Astrocyte (in vitro differentiated cells and primary cell): ENCODE measurements around the gene ENAM.

ENCODE experiments used
- EZH2 ChIP-seq: IDR thresholded peaks from 2 replicates; pipeline ENCODE4 v1.6.1; 2012; ENCODE audit warnings: mild to moderate bottlenecking, low read length, inconsistent platforms; ENCODE audit not compliant: insufficient read depth
- TF ChIP-seq, protein P1 (sequence below): IDR thresholded peaks from 2 replicates; pipeline ENCODE4 v1.5.1; 2011; ENCODE audit warnings: low read depth, mild to moderate bottlenecking, inconsistent platforms, low read length, moderate library complexity; ENCODE audit not compliant: insufficient read depth

DNA sequence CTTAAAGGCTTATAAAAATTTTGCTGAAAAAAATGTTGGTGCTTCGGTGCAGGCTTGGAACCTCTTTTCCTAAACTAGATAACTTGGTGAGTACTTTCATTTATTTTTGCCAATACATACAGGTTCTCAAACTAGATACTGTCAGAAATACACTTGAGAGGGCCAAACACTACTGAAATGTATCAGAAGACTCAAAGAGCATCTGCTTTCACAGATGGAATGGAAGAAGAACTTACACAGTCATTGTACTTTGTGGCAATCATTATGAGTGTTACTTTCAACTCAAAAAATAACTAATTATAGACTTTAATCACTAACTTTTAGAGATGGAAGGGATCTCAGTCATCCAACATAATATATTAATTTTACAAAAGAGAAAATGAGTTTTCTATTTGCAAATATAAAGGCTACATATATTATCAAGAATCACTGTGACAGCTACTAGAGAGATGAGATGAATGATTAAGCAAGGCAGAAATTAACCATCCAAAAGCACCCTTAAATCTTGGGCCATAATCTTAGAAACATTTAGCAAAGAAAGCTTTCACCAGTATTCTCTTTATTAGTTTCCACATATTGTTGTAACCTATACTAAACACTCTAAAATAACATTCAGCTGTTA is 1.0 kb downstream of the ENAM start:
- TF ChIP-seq, protein P1, sequence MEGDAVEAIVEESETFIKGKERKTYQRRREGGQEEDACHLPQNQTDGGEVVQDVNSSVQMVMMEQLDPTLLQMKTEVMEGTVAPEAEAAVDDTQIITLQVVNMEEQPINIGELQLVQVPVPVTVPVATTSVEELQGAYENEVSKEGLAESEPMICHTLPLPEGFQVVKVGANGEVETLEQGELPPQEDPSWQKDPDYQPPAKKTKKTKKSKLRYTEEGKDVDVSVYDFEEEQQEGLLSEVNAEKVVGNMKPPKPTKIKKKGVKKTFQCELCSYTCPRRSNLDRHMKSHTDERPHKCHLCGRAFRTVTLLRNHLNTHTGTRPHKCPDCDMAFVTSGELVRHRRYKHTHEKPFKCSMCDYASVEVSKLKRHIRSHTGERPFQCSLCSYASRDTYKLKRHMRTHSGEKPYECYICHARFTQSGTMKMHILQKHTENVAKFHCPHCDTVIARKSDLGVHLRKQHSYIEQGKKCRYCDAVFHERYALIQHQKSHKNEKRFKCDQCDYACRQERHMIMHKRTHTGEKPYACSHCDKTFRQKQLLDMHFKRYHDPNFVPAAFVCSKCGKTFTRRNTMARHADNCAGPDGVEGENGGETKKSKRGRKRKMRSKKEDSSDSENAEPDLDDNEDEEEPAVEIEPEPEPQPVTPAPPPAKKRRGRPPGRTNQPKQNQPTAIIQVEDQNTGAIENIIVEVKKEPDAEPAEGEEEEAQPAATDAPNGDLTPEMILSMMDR: no peak
- no peak for TF ChIP-seq EZH2
